Tibial nerve (tissue), 4 donors: Measurements from ENCODE around the gene SLC2A14.

Source experiments
- CTCF ChIP-seq, 5 experiments: fragments of 200-600 bp in 3 of 5; fragments of 450-650 bp in 2 of 5; sonication (generic) in 3 of 5; IDR thresholded peaks; one replicate each; pipeline ENCODE4 v1.5.1; 2016 to 2019; ENCODE audit warnings: antibody characterized with exemption in 5 of 5, mild to moderate bottlenecking in 3 of 5, moderate library complexity in 2 of 5
- EP300 ChIP-seq, 2 donors: sonication (generic); formaldehyde crosslinking; IDR thresholded peaks; one replicate each; pipeline ENCODE4 v1.6.1; 2017; ENCODE audit warnings: antibody characterized with exemption in 2 of 2, mild to moderate bottlenecking in 1 of 2
- POLR2A ChIP-seq, 2 donors: fragments of 450-650 bp; IDR thresholded peaks; one replicate each; pipeline ENCODE4 v1.6.1; 2017; ENCODE audit warnings: antibody characterized with exemption in 2 of 2, mild to moderate bottlenecking in 2 of 2, moderate library complexity in 2 of 2

GRCh38 chr12:7917392-7918267, 44.9 kb upstream of the SLC2A14 start:
- no peak for TF ChIP-seq CTCF (IDR thresholded peaks at IDR 0.05)
- no peak for TF ChIP-seq POLR2A (IDR thresholded peaks at IDR 0.05)
- TF ChIP-seq EP300 (IDR thresholded peaks at IDR 0.05): no peak
